ENCODE measurements around the gene MOK.
"Not testable (repeated sequence)": the region's sequence is repeated elsewhere in the genome, so short reads cannot be mapped to it uniquely, and the experiment has no call there.

The MOK gene

GRCh38 chr14:102321456-102322422 lies 16.8 kb upstream of the MOK start:
- no peak for DNase-seq (ENCODE audit: low read depth)

- no peak for DNase-seq (ENCODE audit: low read depth)
These were observed 15.9 kb upstream of the MOK start for GRCh38 chr14:102320671-102321455.

GRCh38 chr14:102320033-102320660 lies 15.2 kb upstream of the MOK start:
- peak; percentile 20 for DNase-seq (ENCODE audit: low read depth)

GRCh38 chr14:102319351-102320032 lies 14.5 kb upstream of the MOK start, which contains the start of gene ZNF839:
TSS of gene ZNF839 (plus strand) at chr14:102319746. CDS start at chr14:102319766, 20 bp downstream.
- peak; percentile 95 for DNase-seq (ENCODE audit: low read depth)

GRCh38 chr14:102318781-102319276 lies 13.9 kb upstream of the MOK start:
- no peak for DNase-seq (ENCODE audit: low read depth)

GRCh38 chr14:102317564-102318248 lies 12.7 kb upstream of the MOK start:
- DNase-seq (ENCODE audit: low read depth) = no peak

- DNase-seq (ENCODE audit: low read depth) = peak; percentile 96
These were observed 12.0 kb upstream of the MOK start for GRCh38 chr14:102316743-102317563.

GRCh38 chr14:102316338-102316742 lies 11.4 kb upstream of the MOK start:
- DNase-seq (ENCODE audit: low read depth) = no peak

GRCh38 chr14:102315121-102315520 lies 10.2 kb upstream of the MOK start:
- no peak for DNase-seq (ENCODE audit: low read depth)

GRCh38 chr14:102314242-102315011 lies 9.5 kb upstream of the MOK start:
- peak; percentile 78 for DNase-seq (ENCODE audit: low read depth)

- DNase-seq (ENCODE audit: low read depth) = no peak
These were observed 1.3 kb downstream of the MOK start for GRCh38 chr14:102303664-102304063.

GRCh38 chr14:102298303-102299070 lies 6.5 kb downstream of the MOK start:
- DNase-seq (ENCODE audit: low read depth) = not testable (repeated sequence)

GRCh38 chr14:102297436-102298170 lies 7.4 kb downstream of the MOK start:
- no peak for DNase-seq (ENCODE audit: low read depth)

GRCh38 chr14:102295270-102295669 lies 9.7 kb downstream of the MOK start:
- DNase-seq (ENCODE audit: low read depth) = no peak

GRCh38 chr14:102293781-102294180 lies 11.2 kb downstream of the MOK start:
- DNase-seq (ENCODE audit: low read depth) = no peak

- no peak for DNase-seq (ENCODE audit: low read depth)
These were observed 12.5 kb downstream of the MOK start for GRCh38 chr14:102292441-102292840.

- DNase-seq (ENCODE audit: low read depth) = no peak
These were observed 16.8 kb downstream of the MOK start for GRCh38 chr14:102288139-102288538.

- DNase-seq (ENCODE audit: low read depth) = no peak
These were observed 19.9 kb downstream of the MOK start for GRCh38 chr14:102285106-102285505.

Measured in activated T-cell treated with anti-CD3 and anti-CD28 coated beads for 48 hours (primary cell).